Activated naive CD4-positive, alpha-beta T cell treated with anti-CD3 and anti-CD28 coated beads, Interleukin-2, amount 50 U/mL, for 24 hours (primary cell): ENCODE results near the gene DDX50.
"Not testable (repeated sequence)": the region's sequence is repeated elsewhere in the genome, so short reads cannot be mapped to it uniquely, and the experiment has no call there.

Experiments used
- H3K27ac Mint-ChIP-seq: one replicate; pipeline ENCODE4 v1.8.0; 2021; ENCODE audit warnings: mild to moderate bottlenecking, mixed read lengths
- H3K27me3 Mint-ChIP-seq: one replicate; pipeline ENCODE4 v1.8.0; 2021; ENCODE audit warnings: mixed read lengths
- H3K36me3 Mint-ChIP-seq: one replicate; pipeline ENCODE4 v1.8.0; 2021; ENCODE audit warnings: mixed read lengths
- H3K4me1 Mint-ChIP-seq: one replicate; pipeline ENCODE4 v1.8.0; 2021; ENCODE audit warnings: mixed read lengths
- H3K4me3 Mint-ChIP-seq: one replicate; pipeline ENCODE4 v1.8.0; 2021; ENCODE audit warnings: mild to moderate bottlenecking, mixed read lengths
- H3K9me3 Mint-ChIP-seq: one replicate; pipeline ENCODE4 v1.8.0; 2021; ENCODE audit warnings: mixed read lengths

Gene DDX50, protein sequence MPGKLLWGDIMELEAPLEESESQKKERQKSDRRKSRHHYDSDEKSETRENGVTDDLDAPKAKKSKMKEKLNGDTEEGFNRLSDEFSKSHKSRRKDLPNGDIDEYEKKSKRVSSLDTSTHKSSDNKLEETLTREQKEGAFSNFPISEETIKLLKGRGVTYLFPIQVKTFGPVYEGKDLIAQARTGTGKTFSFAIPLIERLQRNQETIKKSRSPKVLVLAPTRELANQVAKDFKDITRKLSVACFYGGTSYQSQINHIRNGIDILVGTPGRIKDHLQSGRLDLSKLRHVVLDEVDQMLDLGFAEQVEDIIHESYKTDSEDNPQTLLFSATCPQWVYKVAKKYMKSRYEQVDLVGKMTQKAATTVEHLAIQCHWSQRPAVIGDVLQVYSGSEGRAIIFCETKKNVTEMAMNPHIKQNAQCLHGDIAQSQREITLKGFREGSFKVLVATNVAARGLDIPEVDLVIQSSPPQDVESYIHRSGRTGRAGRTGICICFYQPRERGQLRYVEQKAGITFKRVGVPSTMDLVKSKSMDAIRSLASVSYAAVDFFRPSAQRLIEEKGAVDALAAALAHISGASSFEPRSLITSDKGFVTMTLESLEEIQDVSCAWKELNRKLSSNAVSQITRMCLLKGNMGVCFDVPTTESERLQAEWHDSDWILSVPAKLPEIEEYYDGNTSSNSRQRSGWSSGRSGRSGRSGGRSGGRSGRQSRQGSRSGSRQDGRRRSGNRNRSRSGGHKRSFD

GRCh38 chr10:68901105-68901927 is at the start of gene DDX50:
Gene DDX50, plus strand, starts transcription at chr10:68901315. Its CDS starts 70 bp downstream, at chr10:68901385.
- Mint-ChIP-seq H3K27ac (peak within 1 kb of the TSS; percentile 99), H3K36me3 (peaks cover 11% of the 10 kb centered on the region), H3K4me1 (peaks cover 38% of the 10 kb centered on the region)

GRCh38 chr10:68856352-68856751 is 44.8 kb upstream of the DDX50 start:
- no peaks in the 10 kb centered on the region for H3K9me3 Mint-ChIP-seq
- H3K4me3 Mint-ChIP-seq = no peak overlapping the region
- no peaks in the 10 kb centered on the region for H3K4me1 Mint-ChIP-seq
- no peaks in the 10 kb centered on the region for H3K27me3 Mint-ChIP-seq
- H3K36me3 Mint-ChIP-seq = peaks cover 4% of the 10 kb centered on the region
- no peak overlapping the region for H3K27ac Mint-ChIP-seq

More at GRCh38 chr10:68901105-68901927, at the start of gene DDX50:
- H3K4me3 Mint-ChIP-seq = peak within 1 kb of the TSS; percentile 91
- no peaks in the 10 kb centered on the region for H3K9me3 Mint-ChIP-seq
- no peaks in the 10 kb centered on the region for H3K27me3 Mint-ChIP-seq

GRCh38 chr10:68857005-68857404 is 44.1 kb upstream of the DDX50 start:
- no peak overlapping the region for H3K4me3 Mint-ChIP-seq
- H3K36me3 Mint-ChIP-seq = peaks cover 7% of the 10 kb centered on the region
- H3K27me3 Mint-ChIP-seq = no peaks in the 10 kb centered on the region
- H3K9me3 Mint-ChIP-seq = peaks cover 3% of the 10 kb centered on the region
- no peaks in the 10 kb centered on the region for H3K4me1 Mint-ChIP-seq
- no peak overlapping the region for H3K27ac Mint-ChIP-seq

DNA sequence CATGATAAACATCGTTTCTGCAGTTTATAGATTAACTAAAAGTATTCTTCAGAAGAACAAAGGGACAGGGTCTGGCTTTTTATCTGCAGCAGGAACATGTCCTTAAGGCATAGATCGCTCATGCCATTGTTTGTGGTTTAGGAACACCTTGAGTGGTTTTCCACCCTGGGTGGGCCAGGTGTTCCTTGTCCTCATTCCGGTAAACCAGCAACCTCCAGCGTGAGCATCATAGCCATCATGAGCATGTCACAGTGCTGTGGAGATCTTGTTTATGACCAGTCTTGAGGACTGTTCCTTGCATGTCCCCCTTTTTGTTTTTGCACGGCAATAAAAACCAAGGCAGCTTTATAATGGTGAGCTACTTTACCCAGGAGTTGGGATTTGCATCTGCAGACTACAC is 39.9 kb upstream of the DDX50 start:
- no peaks in the 10 kb centered on the region for H3K4me1 Mint-ChIP-seq
- H3K4me3 Mint-ChIP-seq = no peak overlapping the region
- peaks cover 7% of the 10 kb centered on the region for H3K36me3 Mint-ChIP-seq
- H3K9me3 Mint-ChIP-seq = peaks cover 5% of the 10 kb centered on the region
- H3K27me3 Mint-ChIP-seq = no peaks in the 10 kb centered on the region
- no peak overlapping the region for H3K27ac Mint-ChIP-seq

GRCh38 chr10:68864611-68865010 is 36.5 kb upstream of the DDX50 start:
- Mint-ChIP-seq H3K27ac (no peak overlapping the region), H3K27me3 (no peaks in the 10 kb centered on the region), H3K4me1 (no peaks in the 10 kb centered on the region), H3K36me3 (peaks cover 5% of the 10 kb centered on the region), H3K4me3 (no peak overlapping the region), H3K9me3 (peaks cover 10% of the 10 kb centered on the region)

DNA sequence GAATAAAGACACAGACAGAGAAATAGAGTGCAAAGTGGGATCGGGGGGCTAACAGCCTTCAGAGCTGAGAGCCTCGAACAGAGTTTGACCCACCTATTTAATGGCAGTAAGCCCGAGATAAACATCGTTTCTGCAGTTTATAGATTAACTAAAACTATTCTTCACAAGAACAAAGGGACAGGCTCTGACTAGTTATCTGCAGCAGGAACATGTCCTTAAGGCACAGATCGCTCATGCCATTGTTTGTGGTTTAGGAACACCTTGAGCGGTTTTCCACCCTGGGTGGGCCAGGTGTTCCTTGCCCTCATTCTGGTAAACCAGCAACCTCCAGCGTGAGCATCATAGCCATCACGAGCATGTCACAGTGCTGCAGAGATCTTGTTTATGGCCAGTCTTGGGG is 32.9 kb upstream of the DDX50 start:
- not testable (repeated sequence) for H3K4me3 Mint-ChIP-seq, H3K36me3 Mint-ChIP-seq, H3K27ac Mint-ChIP-seq, H3K9me3 Mint-ChIP-seq, H3K27me3 Mint-ChIP-seq
- peaks cover 12% of the 10 kb centered on the region for H3K4me1 Mint-ChIP-seq

DNA sequence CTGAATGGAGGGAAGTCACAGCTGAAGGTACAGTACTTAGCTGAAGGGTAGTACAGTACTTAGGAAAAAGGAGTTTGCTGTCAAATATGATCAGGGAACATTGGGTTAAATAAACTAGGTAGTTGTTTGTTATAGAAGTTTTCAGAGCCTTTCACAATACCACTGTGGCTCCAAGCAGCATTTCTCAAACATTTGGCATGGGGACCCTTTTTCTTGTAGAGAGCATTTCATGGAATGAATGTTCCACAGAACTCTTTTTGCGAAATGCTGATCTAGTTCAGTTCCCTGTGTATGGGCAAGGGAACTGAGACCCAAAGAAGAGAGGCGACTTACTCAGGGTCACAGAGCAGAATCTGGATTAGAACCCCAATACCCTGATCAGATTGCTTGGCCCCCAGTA is 31.5 kb upstream of the DDX50 start:
- Mint-ChIP-seq H3K4me3 (no peak overlapping the region), H3K27me3 (no peaks in the 10 kb centered on the region), H3K36me3 (peaks cover 3% of the 10 kb centered on the region), H3K9me3 (peaks cover 5% of the 10 kb centered on the region), H3K4me1 (peaks cover 12% of the 10 kb centered on the region), H3K27ac (no peak overlapping the region)

DNA sequence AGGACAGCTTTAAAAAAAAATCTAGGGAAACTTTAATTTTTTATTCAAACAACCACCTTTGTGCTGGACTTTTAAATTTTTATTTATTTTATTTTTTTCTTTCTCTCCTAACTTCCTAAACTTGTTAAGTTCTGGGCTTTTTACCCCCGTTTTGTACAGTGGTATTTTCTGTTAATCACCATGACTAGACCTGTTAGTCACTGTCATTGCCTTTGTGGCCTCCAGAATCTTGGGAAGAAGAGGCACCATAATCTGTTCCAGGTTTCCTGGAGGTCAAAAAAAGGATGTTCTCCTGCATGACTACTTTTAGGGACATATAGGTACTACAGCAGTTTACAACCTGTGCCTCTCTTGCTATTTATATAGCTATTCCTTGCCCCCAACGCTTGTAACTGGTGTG is 31.1 kb upstream of the DDX50 start:
- Mint-ChIP-seq H3K27me3 (no peaks in the 10 kb centered on the region), H3K27ac (no peak overlapping the region), H3K4me1 (peaks cover 12% of the 10 kb centered on the region), H3K9me3 (peaks cover 5% of the 10 kb centered on the region), H3K36me3 (peaks cover 3% of the 10 kb centered on the region), H3K4me3 (no peak overlapping the region)

DNA sequence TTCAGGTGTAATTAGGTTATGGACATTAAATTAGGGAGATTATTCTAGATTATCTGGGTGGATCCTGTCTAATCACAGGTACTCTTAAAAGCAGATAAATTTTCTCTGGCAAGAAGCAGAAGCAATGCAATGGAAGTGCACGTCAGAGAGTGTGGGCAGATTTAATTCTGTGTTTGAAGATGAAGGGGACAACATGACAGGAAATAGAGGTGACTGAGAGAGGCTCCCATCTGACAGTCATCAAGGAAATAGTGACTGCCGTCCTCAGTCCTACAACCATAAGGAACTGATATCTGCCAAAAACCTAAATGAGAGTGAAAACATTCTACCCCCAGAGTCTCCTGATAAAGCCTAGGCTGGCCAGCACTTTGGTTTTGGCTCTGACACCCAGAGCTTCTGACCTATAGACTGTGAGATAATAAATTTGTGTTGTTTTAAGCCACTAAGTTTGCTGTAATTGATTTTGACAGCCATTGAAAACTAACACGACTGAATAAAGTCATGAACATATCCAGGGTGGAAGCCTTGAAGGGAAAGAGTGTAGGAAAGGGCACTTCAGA is 30.5 kb upstream of the DDX50 start:
- H3K36me3 Mint-ChIP-seq = peaks cover 3% of the 10 kb centered on the region
- H3K27ac Mint-ChIP-seq = peak overlapping the region; percentile 71
- peaks cover 12% of the 10 kb centered on the region for H3K4me1 Mint-ChIP-seq
- H3K9me3 Mint-ChIP-seq = peaks cover 5% of the 10 kb centered on the region
- H3K27me3 Mint-ChIP-seq = no peaks in the 10 kb centered on the region
- no peak overlapping the region for H3K4me3 Mint-ChIP-seq

- Mint-ChIP-seq H3K36me3 (peaks cover 3% of the 10 kb centered on the region), H3K27me3 (no peaks in the 10 kb centered on the region), H3K4me1 (peaks cover 12% of the 10 kb centered on the region), H3K4me3 (no peak overlapping the region), H3K9me3 (peaks cover 5% of the 10 kb centered on the region), H3K27ac (peak overlapping the region; percentile 71)
Measured at GRCh38 chr10:68871105-68871711, 29.9 kb upstream of the DDX50 start.

DNA sequence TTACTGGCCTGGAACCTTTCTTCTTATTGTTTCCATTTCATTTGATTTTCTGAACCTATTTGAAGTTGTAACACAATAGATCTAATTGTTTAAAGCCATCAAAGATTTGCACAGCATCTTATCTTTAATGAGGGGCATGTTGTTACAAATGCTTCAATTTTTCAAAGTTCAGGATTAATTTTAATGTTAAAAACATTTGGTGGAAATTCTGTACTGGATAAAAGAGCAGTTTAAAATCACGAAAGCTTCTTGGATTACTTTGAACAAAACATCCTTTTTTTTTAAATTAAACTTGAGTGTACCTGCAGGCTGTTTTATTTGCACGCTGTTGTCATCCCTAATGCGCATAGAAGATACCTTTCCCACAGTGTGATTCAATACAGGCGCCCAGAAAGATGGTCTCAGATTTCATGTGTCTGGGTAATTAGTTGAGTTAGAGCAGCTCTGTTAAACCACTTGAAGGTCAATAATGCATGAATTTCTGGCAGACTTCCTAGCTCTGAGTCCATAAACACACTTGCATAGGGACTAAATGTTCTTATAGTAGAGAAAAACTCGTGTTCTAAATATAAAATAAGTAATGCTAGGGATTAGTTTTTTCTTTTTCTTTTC is 29.3 kb upstream of the DDX50 start:
- Mint-ChIP-seq H3K4me3 (no peak overlapping the region), H3K36me3 (peaks cover 3% of the 10 kb centered on the region), H3K27ac (no peak overlapping the region), H3K4me1 (peaks cover 12% of the 10 kb centered on the region), H3K27me3 (no peaks in the 10 kb centered on the region), H3K9me3 (peaks cover 5% of the 10 kb centered on the region)

DNA sequence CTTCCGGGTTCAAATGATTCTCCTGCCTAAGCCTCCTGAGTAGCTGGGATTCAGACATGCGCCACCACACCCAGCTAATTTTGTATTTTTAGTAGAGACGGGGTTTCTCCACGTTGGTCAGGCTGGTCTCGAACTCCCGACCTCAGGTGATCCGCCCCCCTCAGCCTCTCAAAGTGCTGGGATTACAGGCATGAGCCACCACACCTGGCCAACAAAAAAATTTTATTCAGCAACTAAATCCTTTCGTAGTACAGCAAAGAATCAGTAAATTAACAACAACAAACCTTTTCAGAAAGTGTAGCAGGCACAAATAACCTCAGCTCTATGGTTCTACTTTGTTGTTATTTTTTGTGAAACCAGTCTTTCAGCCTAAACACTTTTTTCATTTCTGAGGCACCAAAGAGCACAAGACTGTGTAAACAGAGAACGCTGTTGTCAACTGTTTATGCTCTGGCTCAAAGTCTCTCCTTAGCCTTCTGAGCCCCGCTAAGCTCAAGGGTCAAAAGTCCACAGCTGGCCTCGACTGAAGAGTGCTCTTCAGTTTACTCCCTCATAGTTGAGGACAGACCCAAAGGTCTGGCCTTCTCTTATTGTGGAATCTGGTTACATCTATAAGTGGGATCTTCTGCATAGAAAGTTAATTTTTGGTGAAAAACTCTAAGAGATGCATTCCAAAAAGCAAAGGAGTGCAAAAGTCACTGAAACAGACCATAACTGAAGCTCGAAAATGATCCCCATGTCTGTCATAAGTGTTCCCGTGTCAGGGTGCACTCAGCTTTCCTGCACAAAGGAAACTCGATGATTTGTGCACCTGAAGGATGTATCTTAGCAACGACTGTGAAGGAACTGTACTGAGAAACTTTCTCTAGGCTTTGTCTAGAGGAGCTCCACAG is 24.6 kb upstream of the DDX50 start:
- Mint-ChIP-seq H3K27me3 (no peaks in the 10 kb centered on the region), H3K4me1 (no peaks in the 10 kb centered on the region), H3K27ac (no peak overlapping the region), H3K9me3 (no peaks in the 10 kb centered on the region), H3K36me3 (no peaks in the 10 kb centered on the region), H3K4me3 (no peak overlapping the region)

- no peaks in the 10 kb centered on the region for H3K9me3 Mint-ChIP-seq
- no peak overlapping the region for H3K4me3 Mint-ChIP-seq
- H3K36me3 Mint-ChIP-seq = no peaks in the 10 kb centered on the region
- H3K27me3 Mint-ChIP-seq = no peaks in the 10 kb centered on the region
- no peak overlapping the region for H3K27ac Mint-ChIP-seq
- no peaks in the 10 kb centered on the region for H3K4me1 Mint-ChIP-seq
Measured at GRCh38 chr10:68877482-68878110, 23.5 kb upstream of the DDX50 start.

DNA sequence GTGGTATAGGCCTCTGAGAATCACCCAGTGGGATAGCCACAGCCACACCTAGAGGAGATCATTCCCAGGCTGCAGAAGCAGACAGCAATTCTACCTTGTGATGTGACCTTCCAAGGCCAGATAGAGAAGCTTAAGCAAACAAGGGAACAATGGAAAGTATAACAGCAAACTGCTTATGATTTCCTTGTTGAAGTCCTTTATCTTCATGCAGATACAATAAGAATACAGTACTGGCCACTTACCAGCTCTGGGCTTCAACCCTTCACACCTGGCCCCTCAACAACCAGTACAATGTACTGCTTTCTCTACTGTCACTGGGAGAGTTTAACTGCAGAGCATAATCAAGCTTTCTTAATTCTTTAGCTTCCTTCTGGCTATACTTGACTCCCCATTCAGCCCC is 22.6 kb upstream of the DDX50 start:
- H3K36me3 Mint-ChIP-seq = no peaks in the 10 kb centered on the region
- H3K4me3 Mint-ChIP-seq = no peak overlapping the region
- no peak overlapping the region for H3K27ac Mint-ChIP-seq
- no peaks in the 10 kb centered on the region for H3K27me3 Mint-ChIP-seq
- no peaks in the 10 kb centered on the region for H3K4me1 Mint-ChIP-seq
- no peaks in the 10 kb centered on the region for H3K9me3 Mint-ChIP-seq
